Endothelial cell of umbilical vein (primary cell): ENCODE results near the gene S100A4.

Source experiments
- EZH2 ChIP-seq: IDR thresholded peaks from 2 replicates; pipeline ENCODE4 v1.6.1; 2012; ENCODE audit warnings: borderline replicate concordance, low read depth, mild to moderate bottlenecking, moderate library complexity, low read length, inconsistent platforms; ENCODE audit not compliant: severe bottlenecking
- POLR2A ChIP-seq: IDR thresholded peaks from 2 replicates; pipeline ENCODE4 v1.6.1; 2012; ENCODE audit warnings: low read depth, mild to moderate bottlenecking, control low read depth, low read length
- TF ChIP-seq, protein P1 (sequence below): IDR thresholded peaks from 2 replicates; pipeline ENCODE4 v1.6.1; 2011; ENCODE audit not compliant: insufficient read depth, insufficient read length

DNA sequence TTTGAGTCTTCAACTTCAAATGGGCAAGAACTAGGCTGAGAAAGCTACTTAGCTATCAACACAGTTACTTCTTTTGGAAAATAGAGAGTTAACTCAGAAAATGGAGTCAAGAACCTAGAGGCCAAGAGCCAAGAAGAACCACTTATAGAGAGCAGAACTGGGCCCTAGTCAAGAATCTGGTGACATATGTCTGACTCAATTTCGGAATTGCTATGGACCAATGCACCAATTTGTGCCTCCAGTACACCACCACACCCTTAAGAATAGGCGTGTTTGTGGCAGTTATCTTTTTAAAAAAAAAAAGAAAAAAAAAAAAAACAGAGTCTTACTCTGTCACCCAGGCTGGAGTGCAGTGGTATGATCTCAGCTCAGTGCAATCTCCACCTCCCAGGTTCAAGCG, 12.3 kb upstream of the S100A4 start:
- TF ChIP-seq, protein P1, sequence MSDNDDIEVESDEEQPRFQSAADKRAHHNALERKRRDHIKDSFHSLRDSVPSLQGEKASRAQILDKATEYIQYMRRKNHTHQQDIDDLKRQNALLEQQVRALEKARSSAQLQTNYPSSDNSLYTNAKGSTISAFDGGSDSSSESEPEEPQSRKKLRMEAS = no peak
- TF ChIP-seq POLR2A = no peak
- TF ChIP-seq EZH2 = no peak
